Measurements from ENCODE around the gene ARL10.

ARL10 gene, protein sequence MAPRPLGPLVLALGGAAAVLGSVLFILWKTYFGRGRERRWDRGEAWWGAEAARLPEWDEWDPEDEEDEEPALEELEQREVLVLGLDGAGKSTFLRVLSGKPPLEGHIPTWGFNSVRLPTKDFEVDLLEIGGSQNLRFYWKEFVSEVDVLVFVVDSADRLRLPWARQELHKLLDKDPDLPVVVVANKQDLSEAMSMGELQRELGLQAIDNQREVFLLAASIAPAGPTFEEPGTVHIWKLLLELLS

GRCh38 chr5:176365351-176366231 lies at the start of gene ARL10:
Gene ARL10, plus strand, starts transcription at chr5:176365487. Its CDS starts 77 bp downstream, at chr5:176365564.
- DNase-seq = peak in 1 of 2 donors; percentile 60

GRCh38 chr5:176317534-176318374 lies 47.5 kb upstream of the ARL10 start:
- no peak for DNase-seq

DNA sequence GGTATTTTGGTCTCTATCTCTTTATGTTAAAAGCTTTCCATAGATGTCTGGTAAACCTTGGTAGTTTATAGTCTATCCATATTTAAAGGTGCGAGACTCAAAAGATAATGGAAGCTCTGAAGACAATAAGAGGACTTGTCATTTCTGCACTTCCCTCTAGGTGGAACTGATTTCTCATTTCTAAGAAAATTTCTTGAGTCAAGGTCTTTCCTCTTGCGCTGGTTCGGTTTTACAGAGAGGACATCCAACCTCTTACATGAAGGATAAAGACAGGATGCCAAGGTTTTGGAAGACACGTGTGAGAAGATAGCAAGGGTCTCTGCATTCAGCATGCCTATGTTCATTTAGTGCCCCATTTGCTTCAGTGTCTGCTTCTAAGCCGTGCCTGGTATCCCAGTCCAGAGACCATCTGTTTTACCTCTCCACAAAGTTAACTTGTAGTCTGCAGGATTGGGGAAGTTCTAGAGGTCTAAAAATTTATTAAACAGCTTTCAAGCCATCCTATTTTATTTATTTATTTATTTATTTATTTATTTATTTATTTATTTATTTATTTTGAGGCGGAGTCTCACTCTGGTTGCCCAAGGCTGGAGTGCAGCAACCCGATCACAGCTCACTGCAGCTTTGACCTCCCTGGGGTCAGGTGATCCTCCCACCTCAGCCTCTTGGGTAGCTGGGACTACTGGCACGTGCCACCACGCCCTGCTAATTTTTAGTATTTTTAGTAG lies 45.3 kb upstream of the ARL10 start:
- DNase-seq = no peak

- no peak for DNase-seq
These were observed 44.7 kb upstream of the ARL10 start for GRCh38 chr5:176320577-176320976.

DNA sequence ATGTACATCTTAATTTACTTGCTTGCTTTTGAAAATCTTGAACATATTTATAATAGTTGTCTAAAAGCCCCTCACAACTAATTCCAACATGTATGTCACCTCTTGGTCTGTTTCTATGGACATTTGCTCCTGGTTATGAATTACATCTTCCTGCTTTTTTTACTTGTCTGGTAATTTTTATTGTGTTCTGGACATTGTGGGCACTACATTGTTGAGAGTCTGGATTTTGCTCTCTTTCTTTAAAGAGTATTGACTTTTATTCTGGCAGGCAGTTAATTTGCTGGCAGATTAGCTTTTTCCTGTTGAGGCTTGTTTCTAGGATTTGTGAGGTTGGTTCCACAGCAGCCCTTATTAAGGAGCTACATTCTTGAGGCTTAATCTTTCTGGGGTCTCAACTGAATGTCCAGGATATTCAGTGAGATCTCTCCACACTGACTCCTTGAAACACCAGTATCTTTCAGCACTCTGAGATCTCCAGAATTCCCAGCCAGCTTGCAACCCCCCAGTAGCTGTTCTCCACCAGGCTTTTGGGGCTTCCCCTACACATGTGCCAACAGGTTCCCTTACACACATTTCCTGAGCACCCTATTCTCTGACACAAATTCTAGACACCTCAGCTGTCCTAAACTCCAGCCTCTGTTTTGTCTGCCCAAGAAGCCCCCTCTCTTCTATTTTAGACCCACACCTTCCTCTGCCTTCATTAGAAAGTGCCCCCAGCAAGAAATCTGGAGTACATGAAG lies 31.1 kb upstream of the ARL10 start:
- DNase-seq = no peak

DNA sequence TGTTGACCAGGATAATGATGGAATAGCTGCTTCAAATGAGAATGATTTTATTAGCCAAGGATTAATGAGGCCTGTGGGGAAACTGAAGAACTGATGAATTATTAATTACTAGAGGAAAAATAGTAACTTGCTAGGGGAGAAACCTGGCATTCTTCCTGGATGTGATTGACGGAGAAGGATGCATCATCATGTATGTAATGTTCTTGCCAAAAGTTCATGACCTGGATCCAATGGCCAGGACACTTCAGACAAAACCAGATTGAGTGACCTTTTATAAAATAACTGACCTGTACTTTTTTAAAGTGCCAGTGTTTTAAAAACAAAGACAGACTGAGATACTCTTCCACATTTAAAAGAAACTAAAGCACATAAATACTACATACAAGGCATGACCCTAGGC lies 27.4 kb upstream of the ARL10 start:
- no peak for DNase-seq

DNA sequence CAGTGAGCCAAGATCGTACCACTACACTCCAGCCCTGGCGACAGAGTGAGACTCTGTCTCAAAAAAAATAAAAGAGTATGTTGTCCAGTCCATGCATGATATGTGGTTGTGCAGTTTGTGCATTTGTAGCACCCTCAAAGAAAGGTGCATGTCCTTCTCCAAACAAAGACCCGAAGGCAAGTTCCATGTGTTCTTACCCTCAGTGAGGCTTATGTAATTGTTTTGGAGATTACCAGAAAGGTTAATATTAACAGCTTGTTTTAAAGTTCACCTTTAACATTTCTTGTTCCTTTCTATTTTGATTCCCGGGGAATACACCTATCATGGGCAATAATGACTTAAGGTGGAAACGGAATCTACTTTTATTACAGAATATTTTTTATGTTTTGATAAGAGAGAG lies 26.0 kb upstream of the ARL10 start:
- DNase-seq = no peak

- no peak for DNase-seq
These were observed 23.7 kb upstream of the ARL10 start for GRCh38 chr5:176341325-176342157.

GRCh38 chr5:176342158-176342483 lies 23.2 kb upstream of the ARL10 start:
- no peak for DNase-seq

GRCh38 chr5:176342766-176343458 lies 22.4 kb upstream of the ARL10 start:
- DNase-seq = no peak

DNA sequence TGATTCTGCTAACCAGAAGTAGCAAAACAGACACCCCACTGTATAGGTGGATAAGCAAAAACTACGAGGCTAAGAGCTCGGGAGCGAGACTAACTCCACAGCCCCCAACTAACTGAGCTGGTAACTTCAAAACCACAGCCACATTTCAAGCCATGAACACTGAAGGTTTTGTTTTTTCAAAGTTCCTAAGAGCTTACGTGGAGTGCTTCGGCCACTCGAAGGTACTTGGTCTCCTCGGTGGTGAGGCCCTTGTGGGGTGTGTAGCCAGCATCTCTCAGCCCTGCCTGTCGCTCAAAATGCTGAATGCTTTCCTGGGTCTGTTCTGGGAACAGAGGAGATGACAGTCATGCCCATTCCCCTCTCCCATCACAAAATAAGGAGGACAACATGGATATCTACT lies 14.9 kb upstream of the ARL10 start:
- no peak for DNase-seq

DNA sequence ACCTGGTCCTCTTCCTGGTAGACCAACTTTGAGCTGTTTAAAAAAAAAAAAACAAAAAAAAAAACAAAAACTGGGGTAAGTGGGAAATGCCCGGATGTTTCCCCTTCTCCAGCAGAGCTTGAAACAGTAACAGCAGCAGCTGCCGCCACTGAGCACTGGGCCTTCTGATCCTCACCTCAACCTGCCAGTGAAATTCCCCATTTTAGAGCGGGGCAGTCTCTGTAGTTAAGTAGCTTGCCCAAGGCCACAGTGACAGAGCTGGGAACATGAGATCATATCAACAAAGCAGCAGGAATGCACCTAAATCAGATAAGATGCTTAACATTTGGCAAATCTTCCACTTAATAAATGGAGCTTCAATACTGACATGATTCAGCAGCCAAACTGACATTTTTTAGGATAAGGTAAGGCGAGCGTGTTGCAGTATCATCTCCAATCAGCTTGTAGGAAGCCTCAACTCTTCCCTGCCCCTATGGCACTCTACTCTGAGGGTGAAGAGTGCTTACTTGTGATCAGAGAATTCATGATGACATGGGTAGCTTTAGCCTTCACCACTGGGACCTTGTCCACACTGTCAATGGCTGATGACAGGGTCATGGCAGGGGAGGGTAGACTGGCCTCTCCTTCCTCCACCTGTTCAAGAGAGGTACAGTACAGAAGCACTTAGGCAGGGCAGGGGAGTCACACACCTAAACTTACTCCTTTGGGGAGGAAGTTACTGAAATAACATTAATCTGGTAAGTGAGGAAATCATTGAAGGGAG lies 13.0 kb upstream of the ARL10 start:
- DNase-seq = no peak

DNA sequence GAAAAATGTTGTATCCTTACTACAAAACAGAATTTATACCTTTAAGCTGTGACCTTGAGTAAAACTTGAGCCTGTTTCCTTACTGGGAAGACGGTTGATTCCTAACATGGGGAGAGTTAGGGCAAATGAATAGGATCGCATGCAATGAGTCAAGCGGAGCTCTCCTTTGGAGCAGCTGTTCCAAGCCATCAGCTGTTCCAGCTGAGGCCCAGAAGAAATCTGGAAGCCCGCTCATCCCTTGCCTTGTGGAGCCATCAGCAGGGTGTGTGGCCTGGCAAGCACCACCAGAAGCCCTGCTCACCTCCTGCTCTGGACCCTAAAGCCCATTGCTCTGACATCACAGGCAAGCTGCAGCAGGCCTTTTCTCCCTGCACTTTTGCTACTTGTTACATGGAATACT lies 11.8 kb upstream of the ARL10 start:
- DNase-seq = no peak

GRCh38 chr5:176355400-176356178 lies 9.7 kb upstream of the ARL10 start:
- DNase-seq = no peak

DNA sequence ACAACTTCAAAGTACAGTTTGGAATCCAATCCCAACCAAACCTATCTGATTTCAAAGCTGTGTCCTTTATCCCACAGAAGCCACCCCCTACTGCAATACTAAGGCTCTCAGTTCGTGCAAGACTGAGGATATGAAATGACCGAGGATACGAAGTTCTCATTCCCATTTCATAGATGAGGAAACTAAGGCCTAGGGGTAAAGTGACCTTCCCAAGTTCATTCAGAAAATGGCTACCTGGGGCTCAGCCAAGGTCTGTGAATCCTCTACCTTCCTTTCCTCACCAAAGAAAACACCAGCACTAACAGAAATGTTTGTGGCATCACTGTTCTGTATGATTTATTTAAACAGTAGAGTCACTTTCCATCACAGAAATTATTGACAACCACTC lies 9.1 kb upstream of the ARL10 start:
- DNase-seq = no peak

DNA sequence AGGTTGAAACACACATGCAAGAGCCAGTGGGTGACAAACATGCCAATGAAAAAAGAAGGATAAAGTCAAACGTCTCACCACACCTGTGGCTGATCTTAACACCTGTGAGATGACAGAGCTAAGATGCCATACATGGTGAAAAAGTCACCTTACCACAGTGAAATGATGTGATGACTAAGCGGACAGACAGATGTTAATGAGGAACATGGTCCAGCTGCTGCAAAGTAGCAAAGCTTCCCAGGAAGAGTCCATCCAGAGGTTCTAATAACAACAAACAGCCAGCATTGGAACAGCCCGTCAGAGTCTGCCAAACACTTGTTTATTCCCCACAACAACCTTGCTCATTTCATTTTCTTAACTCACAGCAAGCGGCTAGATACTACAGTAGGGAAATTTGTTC lies 5.6 kb upstream of the ARL10 start:
- no peak for DNase-seq

- DNase-seq = no peak
These were observed 4.3 kb upstream of the ARL10 start for GRCh38 chr5:176360894-176361436.

GRCh38 chr5:176361437-176362232 lies 3.7 kb upstream of the ARL10 start, which contains the start of gene KIAA1191:
Gene KIAA1191, minus strand, starts transcription at chr5:176361764. Its CDS starts 2,256 bp downstream, at chr5:176359508.
- peak; percentile 91 to 92 for DNase-seq
